Ramos (cell line): Measurements from ENCODE around the gene SH3RF3.

Experiments used
- in situ Hi-C: fragments of 300-500 bp; cut with MboI; formaldehyde crosslinking; loops from one replicate; pipeline ENCODE4 v1.14.3; 2022; ENCODE audit warnings: low sequenced_read_pairs; ENCODE audit not compliant: unreplicated experiment

The SH3RF3 gene

GRCh38 chr2:109136542-109136941 lies 7.5 kb downstream of the SH3RF3 start:
- in situ Hi-C loops, result no loop called here

- in situ Hi-C loops, result no loop called here
Measured at GRCh38 chr2:109137616-109138015, 8.6 kb downstream of the SH3RF3 start.

GRCh38 chr2:109138449-109138848 lies 9.4 kb downstream of the SH3RF3 start:
- in situ Hi-C loops, result no loop called here

GRCh38 chr2:109139002-109139401 lies 10.0 kb downstream of the SH3RF3 start:
- in situ Hi-C loops, result no loop called here

- in situ Hi-C loops, result no loop called here
Measured at GRCh38 chr2:109139865-109140396, 10.9 kb downstream of the SH3RF3 start.

GRCh38 chr2:109141006-109141600 lies 12.1 kb downstream of the SH3RF3 start:
- in situ Hi-C loops, result no loop called here

- in situ Hi-C loops, result no loop called here
Measured at GRCh38 chr2:109141727-109142283, 12.8 kb downstream of the SH3RF3 start.

- in situ Hi-C loops, result no loop called here
Measured at GRCh38 chr2:109142416-109143210, 13.6 kb downstream of the SH3RF3 start.

GRCh38 chr2:109143214-109144187 lies 14.5 kb downstream of the SH3RF3 start:
- in situ Hi-C loops, result no loop called here

- in situ Hi-C loops, result no loop called here
Measured at GRCh38 chr2:109144271-109144670, 15.3 kb downstream of the SH3RF3 start.

- in situ Hi-C loops, result no loop called here
Measured at GRCh38 chr2:109144721-109145120, 15.7 kb downstream of the SH3RF3 start.

- in situ Hi-C loops, result no loop called here
Measured at GRCh38 chr2:109145286-109145685, 16.3 kb downstream of the SH3RF3 start.

- in situ Hi-C loops, result no loop called here
Measured at GRCh38 chr2:109147405-109147804, 18.4 kb downstream of the SH3RF3 start.

- in situ Hi-C loops, result no loop called here
Measured at GRCh38 chr2:109148117-109148746, 19.2 kb downstream of the SH3RF3 start.

GRCh38 chr2:109148991-109149645 lies 20.1 kb downstream of the SH3RF3 start:
- in situ Hi-C loops, result no loop called here

- in situ Hi-C loops, result no loop called here
Measured at GRCh38 chr2:109150559-109150958, 21.6 kb downstream of the SH3RF3 start.

- in situ Hi-C loops, result no loop called here
Measured at GRCh38 chr2:109151519-109151918, 22.5 kb downstream of the SH3RF3 start.

GRCh38 chr2:109153005-109153784 lies 24.2 kb downstream of the SH3RF3 start:
- in situ Hi-C loops, result no loop called here
